Stomach (tissue), 9 donors: ENCODE data around the gene C19orf12. TPM values are rescaled to one million over a fixed set of nuclear protein-coding genes. Genes with fewer than 3 reads are reported as not detected.

ENCODE experiments used
- DNase-seq, 2 donors: peaks; one replicate each; pipeline versions ENCODE4 v3.0.0 to v3.0.0-alpha.2; 2013 to 2019
- H3K27ac ChIP-seq, 5 donors: fragments of 200-600 bp in 4 of 5; sonication (generic) in 4 of 5; one replicate each; pipeline ENCODE4 v1.5.1; 2013 to 2019; ENCODE audit warnings: mild to moderate bottlenecking in 1 of 5, moderate library complexity in 1 of 5
- H3K27me3 ChIP-seq, 3 donors: fragments of 200-600 bp; sonication (generic); one replicate each; pipeline ENCODE4 v1.5.1; 2017 to 2019; ENCODE audit warnings: mixed run types in 1 of 3
- H3K36me3 ChIP-seq, 4 donors: fragments of 200-600 bp; sonication (generic); 1 replicate in 3 of 4; 2 replicates in 1 of 4; pipeline ENCODE4 v1.5.1; 2016 to 2019
- H3K4me1 ChIP-seq, 4 donors: fragments of 200-600 bp; sonication (generic); one replicate each; pipeline ENCODE4 v1.5.1; 2016 to 2019
- H3K4me3 ChIP-seq, 4 donors: fragments of 200-600 bp; sonication (generic) in 3 of 4; one replicate each; pipeline ENCODE4 v1.5.1; 2016 to 2019; ENCODE audit warnings: mild to moderate bottlenecking in 1 of 4
- H3K9me3 ChIP-seq, 4 donors: fragments of 200-600 bp; sonication (generic); one replicate each; pipeline ENCODE4 v1.5.1; 2016 to 2019
- CTCF ChIP-seq, 7 experiments: fragments of 450-650 bp in 4 of 7; fragments of 200-600 bp in 3 of 7; sonication (generic) in 3 of 7; IDR thresholded peaks; one replicate each; pipeline ENCODE4 v1.5.1; 2016 to 2019; ENCODE audit warnings: antibody characterized with exemption in 7 of 7, control low read depth in 2 of 7, mild to moderate bottlenecking in 1 of 7
- EP300 ChIP-seq: sonication (generic); formaldehyde crosslinking; IDR thresholded peaks from one replicate; pipeline ENCODE4 v1.6.1; 2017; ENCODE audit warnings: antibody characterized with exemption
- POLR2A ChIP-seq, 4 donors: fragments of 450-650 bp; IDR thresholded peaks; one replicate each; pipeline ENCODE4 v1.6.1; 2016; ENCODE audit warnings: antibody characterized with exemption in 4 of 4, control low read depth in 2 of 4, mild to moderate bottlenecking in 1 of 4, moderate library complexity in 1 of 4
- POLR2AphosphoS5 ChIP-seq, 3 donors: sonication (generic); formaldehyde crosslinking; IDR thresholded peaks; one replicate each; pipeline ENCODE4 v1.6.1; 2016; ENCODE audit warnings: antibody characterized with exemption in 3 of 3
- WGBS, 5 donors: extraction: QIAGEN DNeasy Blood & Tissue Kit in 3 of 5; methylation state at CpG; one replicate each; pipeline versions ENCODE4 v1.1.5 to v1.1.7; 2013 to 2018; 5-methylcytosine and 5-hydroxymethylcytosine counted together
- intact Hi-C: fragments of 100-400 bp; cut with DNase I; formaldehyde crosslinking; loops from one replicate; pipeline ENCODE4 v1.15.1; 2023; ENCODE audit warnings: low total_unique reads
- polyA plus RNA-seq, 3 donors: library from polyadenylated mRNA; stranded (reverse); fragments of 200-250 nt; gene quantifications; one replicate each; pipeline ENCODE4 v1.2.3, GENCODE V29; 2013
- total RNA-seq, 5 donors: library from RNA; depleted of rRNA; stranded (reverse); fragments of >200 nt; gene quantifications; one replicate each; pipeline versions ENCODE4 v1.1.0 to v1.2.3, GENCODE V29; 2014 to 2016
- donor health status: healthy with polysubstance abuse.
- donor health status: Bipolar disorder and iron deficiency.
- donor health status: healthy.

C19orf12 gene
- total and polyA plus RNA-seq, 8 donors, result 4.6 to 67.2 (median 14.8) TPM

GRCh38 chr19:29675120-29675649, 39.9 kb downstream of the C19orf12 start:
- WGBS, 5 donors, result 87 to 92% (median 88%) methylated on average over 8 to 10 of the region's 10 CpGs
- DNase-seq, result no peak
- peaks cover 30 to 50% (median 38%) of the 10 kb centered on the region in 4 donors for H3K36me3 ChIP-seq
- H3K4me1 ChIP-seq, result peaks cover 49 to 87% (median 73%) of the 10 kb centered on the region in 4 donors
- TF ChIP-seq CTCF (IDR thresholded peaks at IDR 0.05) (no peak), POLR2AphosphoS5 (IDR thresholded peaks at IDR 0.05) (no peak), POLR2A (IDR thresholded peaks at IDR 0.05) (no peak), EP300 (no peak)
- no peaks in the 10 kb centered on the region for H3K9me3 ChIP-seq
- no peaks in the 10 kb centered on the region for H3K27me3 ChIP-seq
- no peak overlapping the region for H3K4me3 ChIP-seq
- H3K27ac ChIP-seq, result peak overlapping the region in 2 of 5 donors; percentile 16 to 75
- intact Hi-C loops, result no loop called here

DNA sequence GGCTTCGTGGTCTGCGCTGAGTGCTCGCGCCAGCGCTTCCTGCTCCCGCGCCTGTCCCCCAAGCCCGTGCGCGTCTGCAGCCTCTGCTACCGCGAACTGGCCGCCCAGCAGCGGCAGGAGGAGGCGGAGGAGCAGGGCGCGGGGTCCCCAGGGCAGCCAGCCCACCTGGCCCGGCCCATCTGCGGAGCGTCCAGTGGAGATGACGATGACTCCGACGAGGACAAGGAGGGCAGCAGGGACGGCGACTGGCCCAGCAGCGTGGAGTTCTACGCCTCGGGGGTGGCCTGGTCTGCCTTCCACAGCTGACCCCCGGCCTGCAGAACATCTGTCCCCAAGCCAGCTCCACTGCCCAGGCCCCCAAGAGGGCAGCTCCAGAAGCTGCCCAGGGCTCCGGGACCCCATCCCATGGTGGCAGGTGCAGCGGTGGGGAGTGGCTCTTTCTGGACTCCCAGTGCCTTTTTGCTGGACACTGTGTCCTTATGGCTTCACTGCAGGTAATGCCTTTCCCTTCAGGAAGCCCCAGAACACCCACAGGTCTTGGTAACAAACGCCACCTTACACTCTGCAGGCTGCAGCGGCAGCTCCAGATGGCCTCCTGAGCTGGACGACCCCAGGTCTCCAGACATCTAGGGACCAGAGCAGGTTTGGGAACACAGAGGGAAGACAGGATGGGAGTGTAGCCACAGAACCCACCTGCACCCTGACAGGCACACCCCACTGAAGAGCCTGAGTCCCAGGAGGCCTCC, 40.5 kb downstream of the C19orf12 start:
- Histone ChIP-seq H3K4me1 (peaks cover 45 to 87% (median 73%) of the 10 kb centered on the region in 4 donors), H3K4me3 (no peak overlapping the region), H3K27me3 (no peaks in the 10 kb centered on the region), H3K9me3 (no peaks in the 10 kb centered on the region), H3K27ac (no peak overlapping the region), H3K36me3 (peaks cover 30 to 50% (median 38%) of the 10 kb centered on the region in 4 donors)
- WGBS, 5 donors, result 93 to 99% (median 96%) methylated on average over 13 to 34 of the region's 34 CpGs
- TF ChIP-seq EP300 (no peak), POLR2A (IDR thresholded peaks at IDR 0.05) (no peak), CTCF (IDR thresholded peaks at IDR 0.05) (no peak), POLR2AphosphoS5 (IDR thresholded peaks at IDR 0.05) (no peak)
- DNase-seq, result no peak
- intact Hi-C loops, result no loop called here

- Histone ChIP-seq H3K4me3 (no peak overlapping the region), H3K9me3 (no peaks in the 10 kb centered on the region), H3K36me3 (peaks cover 30 to 49% (median 41%) of the 10 kb centered on the region in 4 donors), H3K27me3 (no peaks in the 10 kb centered on the region), H3K4me1 (peaks cover 43 to 87% (median 75%) of the 10 kb centered on the region in 4 donors), H3K27ac (peak overlapping the region in 4 of 5 donors; percentile 33 to 90 (median 60))
- WGBS, 5 donors, result 88 to 94% (median 92%) methylated on average over 41 to 57 of the region's 57 CpGs
- intact Hi-C loops, result no loop called here
- TF ChIP-seq POLR2AphosphoS5 (IDR thresholded peaks at IDR 0.05) (no peak), POLR2A (IDR thresholded peaks at IDR 0.05) (no peak), CTCF (IDR thresholded peaks at IDR 0.05) (no peak), EP300 (no peak)
- DNase-seq, result no peak
These were observed 41.4 kb downstream of the C19orf12 start for GRCh38 chr19:29673451-29674371.

- 78 to 84% (median 83%) methylated on average over 10 to 11 of the region's 11 CpGs for WGBS, 5 donors
- peaks cover 41 to 87% (median 75%) of the 10 kb centered on the region in 4 donors for H3K4me1 ChIP-seq
- peaks cover 30 to 47% (median 39%) of the 10 kb centered on the region in 4 donors for H3K36me3 ChIP-seq
- peak overlapping the region in 4 of 5 donors; percentile 44 to 90 (median 60) for H3K27ac ChIP-seq
- TF ChIP-seq POLR2A (IDR thresholded peaks at IDR 0.05) (no peak), CTCF (IDR thresholded peaks at IDR 0.05) (no peak), EP300 (no peak), POLR2AphosphoS5 (IDR thresholded peaks at IDR 0.05) (no peak)
- no peaks in the 10 kb centered on the region for H3K27me3 ChIP-seq
- no peaks in the 10 kb centered on the region for H3K9me3 ChIP-seq
- H3K4me3 ChIP-seq, result no peak overlapping the region
- DNase-seq, result peak; percentile 41 to 66
- intact Hi-C loops, result no loop called here
These were observed 42.1 kb downstream of the C19orf12 start for GRCh38 chr19:29672933-29673336.
